Vagina (tissue), 2 donors: ENCODE results near the gene SLC25A44.

Experiments used
- POLR2A ChIP-seq, 2 donors: fragments of 450-650 bp; IDR thresholded peaks; one replicate each; pipeline ENCODE4 v1.6.1; 2017; ENCODE audit warnings: antibody characterized with exemption in 2 of 2, mild to moderate bottlenecking in 2 of 2, moderate library complexity in 2 of 2
- TF ChIP-seq, protein P1 (sequence below), 3 experiments: fragments of 450-650 bp in 2 of 3; fragments of 200-600 bp in 1 of 3; sonication (generic) in 1 of 3; IDR thresholded peaks; one replicate each; pipeline ENCODE4 v1.5.1; 2017 to 2019; ENCODE audit warnings: antibody characterized with exemption in 3 of 3, mild to moderate bottlenecking in 2 of 3, moderate library complexity in 2 of 3

DNA sequence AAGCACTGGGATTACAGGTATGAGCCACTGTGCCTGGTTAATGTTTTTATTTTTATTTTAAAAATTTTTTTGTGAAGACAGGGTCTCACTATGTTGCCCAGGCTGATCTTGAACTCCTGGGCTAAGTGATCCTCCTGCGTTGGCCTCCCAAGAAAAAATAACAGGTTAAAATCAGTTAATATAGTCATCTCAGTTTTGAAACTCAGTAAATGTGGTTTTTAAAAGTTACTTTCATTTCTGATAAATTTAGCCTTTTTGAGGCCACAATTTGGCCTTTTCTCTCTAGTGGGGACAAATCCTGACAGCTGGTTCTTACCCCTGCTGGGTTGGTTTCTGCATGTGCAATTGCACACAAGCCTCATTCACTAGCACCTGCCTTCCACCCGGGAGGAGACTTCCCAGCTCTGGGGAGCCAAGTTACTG, 32.2 kb downstream of the SLC25A44 start:
- TF ChIP-seq, protein P1, sequence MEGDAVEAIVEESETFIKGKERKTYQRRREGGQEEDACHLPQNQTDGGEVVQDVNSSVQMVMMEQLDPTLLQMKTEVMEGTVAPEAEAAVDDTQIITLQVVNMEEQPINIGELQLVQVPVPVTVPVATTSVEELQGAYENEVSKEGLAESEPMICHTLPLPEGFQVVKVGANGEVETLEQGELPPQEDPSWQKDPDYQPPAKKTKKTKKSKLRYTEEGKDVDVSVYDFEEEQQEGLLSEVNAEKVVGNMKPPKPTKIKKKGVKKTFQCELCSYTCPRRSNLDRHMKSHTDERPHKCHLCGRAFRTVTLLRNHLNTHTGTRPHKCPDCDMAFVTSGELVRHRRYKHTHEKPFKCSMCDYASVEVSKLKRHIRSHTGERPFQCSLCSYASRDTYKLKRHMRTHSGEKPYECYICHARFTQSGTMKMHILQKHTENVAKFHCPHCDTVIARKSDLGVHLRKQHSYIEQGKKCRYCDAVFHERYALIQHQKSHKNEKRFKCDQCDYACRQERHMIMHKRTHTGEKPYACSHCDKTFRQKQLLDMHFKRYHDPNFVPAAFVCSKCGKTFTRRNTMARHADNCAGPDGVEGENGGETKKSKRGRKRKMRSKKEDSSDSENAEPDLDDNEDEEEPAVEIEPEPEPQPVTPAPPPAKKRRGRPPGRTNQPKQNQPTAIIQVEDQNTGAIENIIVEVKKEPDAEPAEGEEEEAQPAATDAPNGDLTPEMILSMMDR (IDR thresholded peaks at IDR 0.05), result no peak
- TF ChIP-seq POLR2A (IDR thresholded peaks at IDR 0.05), result no peak
